ES-I3 (cell line): ENCODE results near the gene DAPP1.

ENCODE experiments used
- H3K36me3 ChIP-seq: 2 replicates; pipeline ENCODE4 v1.6.1; 2013; ENCODE audit warnings: mild to moderate bottlenecking, low read length, control low read depth, moderate library complexity; ENCODE audit not compliant: insufficient read depth
- H3K4me1 ChIP-seq: 2 replicates; pipeline ENCODE4 v1.6.1; 2013; ENCODE audit warnings: mild to moderate bottlenecking, control low read depth, low read length; ENCODE audit not compliant: insufficient read depth
- H3K9ac ChIP-seq: 2 replicates; pipeline ENCODE4 v1.6.1; 2013; ENCODE audit warnings: low read depth, mild to moderate bottlenecking, low read length, moderate library complexity
- H3K9me3 ChIP-seq: 2 replicates; pipeline ENCODE4 v1.6.1; 2013; ENCODE audit warnings: mild to moderate bottlenecking, low read length, moderate library complexity; ENCODE audit not compliant: control insufficient read depth, insufficient read depth

Gene DAPP1

GRCh38 chr4:99853999-99854398, 37.4 kb downstream of the DAPP1 start:
- Histone ChIP-seq H3K4me1 (peaks cover 4% of the 10 kb centered on the region; the same call in 1 of the 2 replicates), H3K9ac (no peak overlapping the region), H3K36me3 (no peaks in the 10 kb centered on the region), H3K9me3 (no peaks in the 10 kb centered on the region)

GRCh38 chr4:99855678-99856077, 39.1 kb downstream of the DAPP1 start:
- Histone ChIP-seq H3K4me1 (peaks cover 4% of the 10 kb centered on the region; the same call in 1 of the 2 replicates), H3K36me3 (no peaks in the 10 kb centered on the region), H3K9me3 (no peaks in the 10 kb centered on the region), H3K9ac (no peak overlapping the region)

- Histone ChIP-seq H3K36me3 (no peaks in the 10 kb centered on the region), H3K4me1 (peaks cover 4% of the 10 kb centered on the region; the same call in 1 of the 2 replicates), H3K9ac (no peak overlapping the region), H3K9me3 (no peaks in the 10 kb centered on the region)
Measured at GRCh38 chr4:99856166-99856565, 39.5 kb downstream of the DAPP1 start.

- Histone ChIP-seq H3K9ac (no peak overlapping the region), H3K36me3 (no peaks in the 10 kb centered on the region), H3K4me1 (peaks cover 4% of the 10 kb centered on the region; the same call in 1 of the 2 replicates), H3K9me3 (no peaks in the 10 kb centered on the region)
Measured at GRCh38 chr4:99857307-99857706, 40.7 kb downstream of the DAPP1 start.

- H3K36me3 ChIP-seq = no peaks in the 10 kb centered on the region
- H3K4me1 ChIP-seq = peaks cover 4% of the 10 kb centered on the region; the same call in 1 of the 2 replicates
- H3K9me3 ChIP-seq = no peaks in the 10 kb centered on the region
- no peak overlapping the region for H3K9ac ChIP-seq
Measured at GRCh38 chr4:99859618-99860017, 43.0 kb downstream of the DAPP1 start.

GRCh38 chr4:99860521-99860920, 43.9 kb downstream of the DAPP1 start:
- Histone ChIP-seq H3K9me3 (no peaks in the 10 kb centered on the region), H3K9ac (no peak overlapping the region), H3K36me3 (no peaks in the 10 kb centered on the region), H3K4me1 (peaks cover 4% of the 10 kb centered on the region; the same call in 1 of the 2 replicates)

GRCh38 chr4:99861120-99861905, 44.7 kb downstream of the DAPP1 start:
- peaks cover 3% of the 10 kb centered on the region; the same call in 1 of the 2 replicates for H3K4me1 ChIP-seq
- H3K9ac ChIP-seq = no peak overlapping the region
- no peaks in the 10 kb centered on the region for H3K9me3 ChIP-seq
- H3K36me3 ChIP-seq = no peaks in the 10 kb centered on the region

- Histone ChIP-seq H3K4me1 (peaks cover 10% of the 10 kb centered on the region; the same call in 1 of the 2 replicates), H3K9me3 (no peaks in the 10 kb centered on the region), H3K9ac (no peak overlapping the region), H3K36me3 (no peaks in the 10 kb centered on the region)
Measured at GRCh38 chr4:99863804-99864203, 47.2 kb downstream of the DAPP1 start.

- H3K9me3 ChIP-seq = no peaks in the 10 kb centered on the region
- H3K9ac ChIP-seq = no peak overlapping the region; the same call in 1 of the 2 replicates
- peaks cover 10% of the 10 kb centered on the region; the same call in 1 of the 2 replicates for H3K4me1 ChIP-seq
- H3K36me3 ChIP-seq = no peaks in the 10 kb centered on the region
Measured at GRCh38 chr4:99868126-99868596, 51.5 kb downstream of the DAPP1 start.

GRCh38 chr4:99872570-99872969, 55.9 kb downstream of the DAPP1 start:
- Histone ChIP-seq H3K9me3 (no peaks in the 10 kb centered on the region), H3K9ac (no peak overlapping the region), H3K4me1 (peaks cover 8% of the 10 kb centered on the region; the same call in 1 of the 2 replicates), H3K36me3 (no peaks in the 10 kb centered on the region)

- Histone ChIP-seq H3K36me3 (no peaks in the 10 kb centered on the region), H3K9me3 (no peaks in the 10 kb centered on the region), H3K9ac (no peak overlapping the region), H3K4me1 (no peaks in the 10 kb centered on the region)
Measured at GRCh38 chr4:99875071-99875470, 58.4 kb downstream of the DAPP1 start.

GRCh38 chr4:99876946-99877345, 60.3 kb downstream of the DAPP1 start:
- Histone ChIP-seq H3K9ac (no peak overlapping the region), H3K4me1 (no peaks in the 10 kb centered on the region), H3K9me3 (no peaks in the 10 kb centered on the region), H3K36me3 (no peaks in the 10 kb centered on the region)

- Histone ChIP-seq H3K36me3 (no peaks in the 10 kb centered on the region), H3K9me3 (no peaks in the 10 kb centered on the region), H3K4me1 (no peaks in the 10 kb centered on the region), H3K9ac (no peak overlapping the region)
Measured at GRCh38 chr4:99878604-99879003, 62.0 kb downstream of the DAPP1 start.

GRCh38 chr4:99879458-99879857, 62.8 kb downstream of the DAPP1 start:
- Histone ChIP-seq H3K36me3 (no peaks in the 10 kb centered on the region), H3K9me3 (no peaks in the 10 kb centered on the region), H3K9ac (no peak overlapping the region), H3K4me1 (no peaks in the 10 kb centered on the region)

GRCh38 chr4:99885063-99885664, 68.5 kb downstream of the DAPP1 start:
- Histone ChIP-seq H3K9ac (no peak overlapping the region), H3K36me3 (no peaks in the 10 kb centered on the region), H3K4me1 (no peaks in the 10 kb centered on the region), H3K9me3 (no peaks in the 10 kb centered on the region)
